GM12873 (cell line): Measurements from ENCODE around the gene FMO1.

Source experiments
- TF ChIP-seq, protein P1 (sequence below): IDR thresholded peaks from 2 replicates; pipeline ENCODE4 v1.5.1; 2012; ENCODE audit warnings: low read depth, mild to moderate bottlenecking, moderate library complexity, low read length, control low read depth; ENCODE audit not compliant: insufficient read depth; ENCODE audit errors: missing control alignments

FMO1 gene

DNA sequence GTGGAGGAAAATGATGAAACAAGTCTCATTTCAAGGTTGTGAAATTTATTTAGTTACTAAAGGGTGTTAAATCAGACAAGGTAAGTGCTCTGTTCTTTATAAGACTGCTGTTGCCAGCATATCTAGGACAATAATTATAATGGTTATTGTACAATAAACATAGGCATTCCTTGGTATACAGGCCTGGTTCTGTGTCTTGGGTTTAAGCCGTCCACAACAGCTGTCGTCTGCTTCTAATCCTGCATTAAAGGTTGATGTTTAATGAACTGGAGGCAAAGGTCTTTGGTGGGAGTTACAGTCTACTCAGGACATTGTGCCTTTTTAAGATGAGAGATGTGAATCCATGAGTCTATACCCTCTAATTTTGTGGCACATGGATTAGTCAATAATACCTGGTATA is 42.3 kb downstream of the FMO1 start:
- TF ChIP-seq, protein P1, sequence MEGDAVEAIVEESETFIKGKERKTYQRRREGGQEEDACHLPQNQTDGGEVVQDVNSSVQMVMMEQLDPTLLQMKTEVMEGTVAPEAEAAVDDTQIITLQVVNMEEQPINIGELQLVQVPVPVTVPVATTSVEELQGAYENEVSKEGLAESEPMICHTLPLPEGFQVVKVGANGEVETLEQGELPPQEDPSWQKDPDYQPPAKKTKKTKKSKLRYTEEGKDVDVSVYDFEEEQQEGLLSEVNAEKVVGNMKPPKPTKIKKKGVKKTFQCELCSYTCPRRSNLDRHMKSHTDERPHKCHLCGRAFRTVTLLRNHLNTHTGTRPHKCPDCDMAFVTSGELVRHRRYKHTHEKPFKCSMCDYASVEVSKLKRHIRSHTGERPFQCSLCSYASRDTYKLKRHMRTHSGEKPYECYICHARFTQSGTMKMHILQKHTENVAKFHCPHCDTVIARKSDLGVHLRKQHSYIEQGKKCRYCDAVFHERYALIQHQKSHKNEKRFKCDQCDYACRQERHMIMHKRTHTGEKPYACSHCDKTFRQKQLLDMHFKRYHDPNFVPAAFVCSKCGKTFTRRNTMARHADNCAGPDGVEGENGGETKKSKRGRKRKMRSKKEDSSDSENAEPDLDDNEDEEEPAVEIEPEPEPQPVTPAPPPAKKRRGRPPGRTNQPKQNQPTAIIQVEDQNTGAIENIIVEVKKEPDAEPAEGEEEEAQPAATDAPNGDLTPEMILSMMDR = no peak

DNA sequence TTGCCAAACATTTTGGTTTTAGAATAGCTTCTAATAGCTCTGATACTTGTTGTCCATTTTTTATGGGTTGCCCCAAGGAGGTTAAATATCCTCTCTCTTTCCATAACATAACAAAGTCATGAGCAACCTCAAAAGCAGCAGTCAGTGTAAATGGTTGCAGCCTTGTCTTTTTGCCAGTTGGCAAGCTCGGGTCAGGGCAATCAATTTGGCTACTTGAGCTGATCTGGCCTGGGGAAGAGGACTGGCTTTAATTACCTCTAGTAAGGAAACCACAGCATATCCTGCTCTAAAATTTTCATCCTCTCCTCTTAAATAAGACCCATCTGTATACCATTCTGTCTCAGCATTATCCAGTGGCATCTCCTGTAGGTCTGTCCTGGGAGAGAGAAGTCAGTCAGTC is 44.5 kb downstream of the FMO1 start:
- TF ChIP-seq, protein P1 = no peak

DNA sequence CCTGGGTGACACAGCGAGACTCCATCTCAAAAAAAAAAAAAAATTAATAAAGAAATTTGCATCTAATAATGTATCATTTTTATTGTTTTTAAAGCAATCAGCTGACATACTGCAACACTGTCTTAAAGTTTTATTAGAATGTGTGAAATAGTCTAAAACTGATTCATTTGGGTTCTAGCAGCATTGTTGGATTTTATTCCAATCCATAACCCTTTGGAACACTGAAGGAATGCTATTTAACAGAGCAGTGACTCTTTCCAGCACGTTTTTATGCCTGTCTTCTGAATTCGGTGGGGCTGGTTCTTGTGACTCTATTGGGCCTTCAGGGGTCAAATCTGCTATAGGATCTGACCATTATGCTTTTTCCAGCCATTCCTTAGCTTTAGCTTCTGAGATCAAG is 47.5 kb downstream of the FMO1 start:
- TF ChIP-seq, protein P1 = no peak

GRCh38 chr1:171296897-171297296 is 48.6 kb downstream of the FMO1 start:
- TF ChIP-seq, protein P1 = no peak

DNA sequence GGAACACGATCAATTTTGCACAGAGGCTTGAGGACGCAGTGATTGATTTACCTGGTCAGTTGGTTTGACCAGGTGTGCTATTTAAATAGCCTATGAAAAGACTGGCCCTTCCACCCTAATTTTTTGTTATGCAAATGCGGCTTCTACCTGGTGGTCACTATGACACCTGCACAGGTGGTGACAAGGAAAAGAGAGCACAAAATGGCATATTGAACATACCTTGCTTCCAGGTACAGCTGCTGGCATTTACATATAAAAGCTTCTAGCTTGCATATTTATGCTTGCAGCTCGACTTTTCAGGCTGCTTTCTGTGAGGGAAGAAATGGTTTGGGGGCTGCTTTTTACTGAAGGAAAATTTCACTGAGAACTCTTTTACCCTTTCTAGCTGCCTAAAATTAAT is 50.4 kb downstream of the FMO1 start:
- TF ChIP-seq, protein P1 = no peak

DNA sequence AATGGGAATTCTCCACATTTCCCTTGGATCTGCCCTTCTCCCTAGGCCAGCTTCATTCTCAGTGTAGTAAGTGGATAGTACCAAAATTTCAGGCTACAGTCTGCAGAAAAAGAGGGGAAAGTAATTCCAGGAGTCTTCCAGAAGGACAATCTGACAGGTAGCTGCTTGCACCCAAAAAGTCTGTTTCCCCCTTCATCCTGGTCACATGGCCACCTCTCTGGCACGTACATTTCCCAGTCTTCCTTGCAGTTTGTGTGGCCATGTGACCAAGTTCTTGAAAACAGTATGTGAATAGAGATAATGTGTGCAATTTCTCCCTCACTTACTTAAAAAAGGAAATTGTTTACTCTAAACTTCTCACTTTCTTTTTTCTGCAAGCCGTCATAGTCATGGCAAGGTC is 51.0 kb downstream of the FMO1 start:
- TF ChIP-seq, protein P1 = no peak

DNA sequence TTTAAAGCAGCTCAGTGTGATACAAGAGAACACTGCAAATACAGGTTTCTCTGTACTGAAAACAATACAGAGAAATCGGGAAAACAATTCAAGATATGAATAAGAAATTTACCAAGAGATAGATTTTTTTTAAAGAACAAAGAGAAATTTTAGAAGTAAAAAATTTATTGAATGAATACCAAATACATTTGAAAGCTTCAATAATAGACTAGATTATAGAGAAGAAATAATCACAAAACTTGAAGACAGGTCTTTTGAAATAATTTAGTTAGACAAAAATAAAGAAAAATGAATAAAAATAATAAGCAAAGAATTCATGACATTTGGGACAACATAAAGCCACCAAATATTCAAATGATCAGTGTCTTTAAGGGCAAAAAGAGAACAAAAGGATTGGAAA is 52.1 kb downstream of the FMO1 start:
- TF ChIP-seq, protein P1 = no peak
